ENCODE results near the gene HTR6.

DNA sequence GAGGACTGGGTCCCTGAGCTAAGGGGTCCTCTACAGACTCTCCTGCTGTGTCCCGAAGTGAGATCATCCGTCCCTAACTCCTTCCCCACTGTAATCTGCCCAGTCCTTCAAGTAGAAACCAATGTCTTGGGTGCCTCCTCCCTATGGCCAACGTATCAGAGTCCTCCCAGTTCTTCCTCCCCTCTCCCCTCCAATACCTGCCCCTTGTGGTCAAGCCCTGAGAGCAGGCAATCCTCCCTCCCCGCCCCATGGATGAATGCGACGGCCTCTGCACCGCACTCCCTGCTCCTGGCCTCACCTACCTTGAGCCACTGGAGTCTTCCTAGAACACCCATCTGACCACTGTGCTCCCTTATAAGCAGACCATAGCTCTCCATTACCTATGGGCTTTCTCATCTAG lies 31.1 kb downstream of the HTR6 start:
- TF ChIP-seq, protein P1, sequence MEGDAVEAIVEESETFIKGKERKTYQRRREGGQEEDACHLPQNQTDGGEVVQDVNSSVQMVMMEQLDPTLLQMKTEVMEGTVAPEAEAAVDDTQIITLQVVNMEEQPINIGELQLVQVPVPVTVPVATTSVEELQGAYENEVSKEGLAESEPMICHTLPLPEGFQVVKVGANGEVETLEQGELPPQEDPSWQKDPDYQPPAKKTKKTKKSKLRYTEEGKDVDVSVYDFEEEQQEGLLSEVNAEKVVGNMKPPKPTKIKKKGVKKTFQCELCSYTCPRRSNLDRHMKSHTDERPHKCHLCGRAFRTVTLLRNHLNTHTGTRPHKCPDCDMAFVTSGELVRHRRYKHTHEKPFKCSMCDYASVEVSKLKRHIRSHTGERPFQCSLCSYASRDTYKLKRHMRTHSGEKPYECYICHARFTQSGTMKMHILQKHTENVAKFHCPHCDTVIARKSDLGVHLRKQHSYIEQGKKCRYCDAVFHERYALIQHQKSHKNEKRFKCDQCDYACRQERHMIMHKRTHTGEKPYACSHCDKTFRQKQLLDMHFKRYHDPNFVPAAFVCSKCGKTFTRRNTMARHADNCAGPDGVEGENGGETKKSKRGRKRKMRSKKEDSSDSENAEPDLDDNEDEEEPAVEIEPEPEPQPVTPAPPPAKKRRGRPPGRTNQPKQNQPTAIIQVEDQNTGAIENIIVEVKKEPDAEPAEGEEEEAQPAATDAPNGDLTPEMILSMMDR (conservative IDR thresholded peaks at IDR 0.05): no peak
- TF ChIP-seq EZH2 (IDR thresholded peaks at IDR 0.05; ENCODE audit: low read depth): no peak

All from PC-9 (cell line).